ENCODE results near the gene PSME3IP1.

The PSME3IP1 gene

DNA sequence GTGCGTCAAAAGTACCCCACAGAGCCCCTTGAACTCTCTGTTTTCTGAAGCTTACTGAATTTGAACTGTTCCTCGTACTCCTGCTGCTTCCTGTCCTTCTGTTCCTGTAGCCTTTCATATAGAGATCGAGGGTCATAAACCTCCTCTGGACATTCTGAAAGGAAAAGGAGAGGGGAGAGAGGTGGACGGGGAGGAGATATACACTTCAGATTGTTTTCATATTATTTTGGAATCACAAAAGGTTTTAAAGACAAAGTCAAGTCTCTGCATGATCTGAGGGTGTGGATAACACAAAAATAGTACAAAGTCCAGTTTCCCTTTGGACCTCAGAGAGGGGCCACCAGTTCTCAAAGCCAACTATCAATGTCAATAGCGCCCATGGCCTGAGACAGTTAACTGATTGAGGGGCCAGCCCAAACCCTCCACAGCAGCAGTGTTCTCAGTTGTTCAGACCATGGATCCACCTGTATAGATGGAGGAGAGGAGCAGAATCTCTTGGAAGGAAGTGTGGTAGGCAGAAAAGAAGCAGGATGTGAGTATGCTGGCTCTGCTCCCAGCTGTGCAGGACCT, 13.0 kb downstream of the PSME3IP1 start:
- H3K27ac ChIP-seq, result no peak overlapping the region
- no peaks in the 10 kb centered on the region for H3K9me3 ChIP-seq
- intact Hi-C loops (cut with DNase I; ENCODE audit: low total_unique reads), result no loop called here
- H3K4me1 ChIP-seq, result peaks cover 0 to 12% (median 3%) of the 10 kb centered on the region in 4 donors
- H3K4me3 ChIP-seq, result no peak overlapping the region
- no peak for DNase-seq
- TF ChIP-seq, protein P1, sequence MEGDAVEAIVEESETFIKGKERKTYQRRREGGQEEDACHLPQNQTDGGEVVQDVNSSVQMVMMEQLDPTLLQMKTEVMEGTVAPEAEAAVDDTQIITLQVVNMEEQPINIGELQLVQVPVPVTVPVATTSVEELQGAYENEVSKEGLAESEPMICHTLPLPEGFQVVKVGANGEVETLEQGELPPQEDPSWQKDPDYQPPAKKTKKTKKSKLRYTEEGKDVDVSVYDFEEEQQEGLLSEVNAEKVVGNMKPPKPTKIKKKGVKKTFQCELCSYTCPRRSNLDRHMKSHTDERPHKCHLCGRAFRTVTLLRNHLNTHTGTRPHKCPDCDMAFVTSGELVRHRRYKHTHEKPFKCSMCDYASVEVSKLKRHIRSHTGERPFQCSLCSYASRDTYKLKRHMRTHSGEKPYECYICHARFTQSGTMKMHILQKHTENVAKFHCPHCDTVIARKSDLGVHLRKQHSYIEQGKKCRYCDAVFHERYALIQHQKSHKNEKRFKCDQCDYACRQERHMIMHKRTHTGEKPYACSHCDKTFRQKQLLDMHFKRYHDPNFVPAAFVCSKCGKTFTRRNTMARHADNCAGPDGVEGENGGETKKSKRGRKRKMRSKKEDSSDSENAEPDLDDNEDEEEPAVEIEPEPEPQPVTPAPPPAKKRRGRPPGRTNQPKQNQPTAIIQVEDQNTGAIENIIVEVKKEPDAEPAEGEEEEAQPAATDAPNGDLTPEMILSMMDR (IDR thresholded peaks at IDR 0.05), result no peak
- H3K36me3 ChIP-seq, result peaks cover 37 to 47% (median 41%) of the 10 kb centered on the region in 3 donors
- no peaks in the 10 kb centered on the region for H3K27me3 ChIP-seq

DNA sequence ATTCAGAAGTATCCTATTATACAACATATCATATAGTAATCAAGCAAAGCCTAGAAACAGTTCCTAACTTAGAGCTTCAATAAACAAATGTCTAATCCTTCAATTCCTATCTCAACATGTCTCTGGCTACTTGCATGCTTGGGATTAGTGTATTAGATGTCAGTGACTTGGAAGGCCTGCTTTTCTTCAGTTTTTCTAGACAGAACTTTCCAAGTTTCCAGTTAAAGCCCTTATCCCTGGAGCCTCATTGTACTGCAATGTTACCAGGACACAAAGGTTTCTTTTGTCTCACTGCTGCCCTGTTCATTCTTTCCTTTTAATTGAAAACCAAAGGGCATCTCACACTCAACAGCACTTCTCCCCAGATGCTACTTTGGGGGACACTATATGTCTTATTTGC, 16.5 kb downstream of the PSME3IP1 start:
- Histone ChIP-seq H3K9me3 (no peaks in the 10 kb centered on the region), H3K27me3 (no peaks in the 10 kb centered on the region), H3K4me3 (no peak overlapping the region), H3K4me1 (no peaks in the 10 kb centered on the region), H3K27ac (no peak overlapping the region), H3K36me3 (peaks cover 54 to 74% (median 58%) of the 10 kb centered on the region in 3 donors)
- no peak for DNase-seq
- TF ChIP-seq, protein P1 (IDR thresholded peaks at IDR 0.05), result no peak
- intact Hi-C loops (cut with DNase I; ENCODE audit: low total_unique reads), result loop anchor here (5.0 kb wide), 1 partner anchor 82 kb away; no protein-coding TSS in a partner anchor

DNA sequence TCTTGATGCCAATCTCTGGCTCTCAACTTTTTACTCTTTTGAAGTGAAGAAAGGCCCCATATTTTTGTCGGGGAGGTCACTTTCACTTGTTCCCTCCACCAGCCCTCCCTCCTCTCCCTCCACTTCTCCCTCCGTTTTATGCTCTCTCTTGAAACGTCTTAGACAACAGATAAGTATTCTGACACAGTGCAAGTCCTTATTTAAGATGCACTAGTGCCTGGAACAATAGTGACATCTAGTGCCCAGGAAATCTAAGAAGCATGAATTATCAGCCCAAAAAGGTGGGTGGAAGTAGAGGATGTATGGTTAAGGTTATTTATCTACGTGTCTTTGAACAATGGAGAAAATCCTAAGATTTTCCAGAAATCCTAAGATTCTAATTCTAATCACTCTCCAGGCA, 17.9 kb downstream of the PSME3IP1 start:
- Histone ChIP-seq H3K27ac (no peak overlapping the region), H3K4me3 (no peak overlapping the region), H3K27me3 (no peaks in the 10 kb centered on the region), H3K4me1 (no peaks in the 10 kb centered on the region), H3K36me3 (peaks cover 61 to 81% (median 69%) of the 10 kb centered on the region in 3 donors), H3K9me3 (no peaks in the 10 kb centered on the region)
- intact Hi-C loops (cut with DNase I; ENCODE audit: low total_unique reads), result loop anchor here (5.0 kb wide), 1 partner anchor 81 kb away; no protein-coding TSS in a partner anchor
- TF ChIP-seq, protein P1 (IDR thresholded peaks at IDR 0.05), result peak; percentile 46 to 53
- DNase-seq, result no peak

DNA sequence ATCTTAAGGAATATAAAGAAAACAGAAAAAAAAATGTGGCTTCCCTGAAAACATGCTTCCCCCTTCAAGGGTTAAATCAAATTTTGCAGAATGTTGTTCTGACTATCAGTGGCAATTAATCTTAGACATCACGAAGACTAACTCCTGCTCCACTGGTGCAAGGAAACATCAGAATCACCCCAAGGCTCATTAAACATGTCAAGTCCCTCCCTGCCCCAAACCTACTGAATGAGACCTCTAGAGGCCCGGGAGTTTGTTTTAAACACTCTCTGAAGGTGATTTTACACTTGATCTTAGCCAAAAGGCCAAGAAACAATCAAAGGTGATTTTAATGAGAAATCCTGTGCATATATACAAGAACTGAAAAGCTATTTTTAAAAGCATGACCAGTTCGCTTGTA, 18.3 kb downstream of the PSME3IP1 start:
- Histone ChIP-seq H3K27me3 (no peaks in the 10 kb centered on the region), H3K4me1 (no peaks in the 10 kb centered on the region), H3K36me3 (peaks cover 60 to 82% (median 68%) of the 10 kb centered on the region in 3 donors), H3K4me3 (no peak overlapping the region), H3K9me3 (no peaks in the 10 kb centered on the region), H3K27ac (no peak overlapping the region)
- DNase-seq, result no peak
- intact Hi-C loops (cut with DNase I; ENCODE audit: low total_unique reads), result loop anchor here (5.0 kb wide), 1 partner anchor 80 kb away; no protein-coding TSS in a partner anchor
- TF ChIP-seq, protein P1 (IDR thresholded peaks at IDR 0.05), result no peak

DNA sequence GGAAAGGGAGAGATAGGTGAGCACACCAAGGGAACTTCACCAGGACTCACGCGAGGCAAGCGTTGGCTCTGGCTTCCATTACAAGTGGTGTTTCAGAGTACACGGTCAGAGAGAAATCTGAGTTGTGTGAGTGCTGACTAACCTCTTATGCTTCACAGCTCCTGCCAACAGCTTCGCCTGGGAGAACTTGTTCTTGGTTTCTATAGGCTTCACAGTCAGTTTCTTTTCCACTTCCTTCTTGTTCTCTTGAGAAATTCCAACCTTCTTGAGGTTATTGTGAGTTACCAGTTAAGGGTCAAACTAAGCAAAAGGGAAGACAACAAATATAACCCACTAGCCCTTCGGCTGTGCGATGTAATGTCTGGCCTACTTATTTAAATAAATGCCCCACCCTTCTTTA, 18.9 kb downstream of the PSME3IP1 start:
- no peaks in the 10 kb centered on the region for H3K9me3 ChIP-seq
- H3K27me3 ChIP-seq, result no peaks in the 10 kb centered on the region
- H3K27ac ChIP-seq, result no peak overlapping the region
- intact Hi-C loops (cut with DNase I; ENCODE audit: low total_unique reads), result loop anchor here (5.0 kb wide), 1 partner anchor 80 kb away; no protein-coding TSS in a partner anchor
- H3K4me1 ChIP-seq, result no peaks in the 10 kb centered on the region
- H3K36me3 ChIP-seq, result peaks cover 59 to 82% (median 67%) of the 10 kb centered on the region in 3 donors
- TF ChIP-seq, protein P1 (IDR thresholded peaks at IDR 0.05), result no peak
- H3K4me3 ChIP-seq, result no peak overlapping the region
- DNase-seq, result no peak

Data from tibial artery (tissue), 4 donors.